ENCODE results near the gene PRKAR2B.

Gene PRKAR2B

DNA sequence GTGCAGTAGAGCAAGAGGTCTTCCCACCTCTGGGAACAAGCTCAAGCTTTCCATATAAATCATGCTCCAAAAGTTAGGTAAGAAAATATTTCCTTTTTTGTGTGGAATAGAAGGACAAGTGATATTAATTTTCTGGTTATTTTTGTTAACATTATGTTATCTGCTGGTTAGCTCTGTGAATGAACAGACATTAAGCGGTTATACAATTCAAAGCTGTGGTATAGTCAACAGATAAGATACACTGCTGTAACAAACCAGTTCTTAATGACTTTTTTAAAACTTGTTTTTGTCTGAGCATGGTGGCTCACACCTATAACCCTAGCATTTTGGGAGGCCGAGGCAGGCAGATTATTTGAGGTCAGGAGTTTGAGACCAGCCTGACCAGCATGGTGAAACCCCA is 43.0 kb upstream of the PRKAR2B start:
- no peak for DNase-seq (ENCODE audit: extremely low spot score)
- ChIA-PET POLR2A (no interaction called here), CTCF (no interaction called here)
- TF ChIP-seq SUZ12 (IDR thresholded peaks at IDR 0.05) (no peak), ZNF384 (IDR thresholded peaks at IDR 0.05) (no peak), TARDBP (IDR thresholded peaks at IDR 0.05) (no peak), CTBP1 (IDR thresholded peaks at IDR 0.05; ENCODE audit: borderline replicate concordance) (no peak), FOXK2 (IDR thresholded peaks at IDR 0.05) (no peak), NFRKB (IDR thresholded peaks at IDR 0.05) (no peak), HDGF (IDR thresholded peaks at IDR 0.05; ENCODE audit: borderline replicate concordance) (no peak), PKNOX1 (IDR thresholded peaks at IDR 0.05) (no peak), ARNT (IDR thresholded peaks at IDR 0.05) (no peak), BHLHE40 (IDR thresholded peaks at IDR 0.05; ENCODE audit: borderline replicate concordance) (no peak), FOXA1 (IDR thresholded peaks at IDR 0.05) (no peak), LEF1 (IDR thresholded peaks at IDR 0.05; ENCODE audit: borderline replicate concordance) (no peak), SP1 (IDR thresholded peaks at IDR 0.05) (no peak)

GRCh38 chr7:107002126-107002525 is 42.4 kb upstream of the PRKAR2B start:
- CTCF ChIA-PET = no interaction called here
- POLR2A ChIA-PET = no interaction called here
- no peak for DNase-seq (ENCODE audit: extremely low spot score)
- TF ChIP-seq FOXM1 (IDR thresholded peaks at IDR 0.05; ENCODE audit: borderline replicate concordance) (no peak), FOXA1 (IDR thresholded peaks at IDR 0.05) (no peak), PKNOX1 (IDR thresholded peaks at IDR 0.05) (no peak), NFRKB (IDR thresholded peaks at IDR 0.05) (no peak), TARDBP (IDR thresholded peaks at IDR 0.05) (no peak), HDGF (IDR thresholded peaks at IDR 0.05; ENCODE audit: borderline replicate concordance) (no peak), FOXK2 (IDR thresholded peaks at IDR 0.05) (no peak), ZNF384 (IDR thresholded peaks at IDR 0.05) (no peak)

GRCh38 chr7:107002529-107002998 is 41.9 kb upstream of the PRKAR2B start:
- CTCF ChIA-PET = no interaction called here
- TF ChIP-seq FOXA1 (IDR thresholded peaks at IDR 0.05) (no peak), SUZ12 (IDR thresholded peaks at IDR 0.05) (no peak), NFRKB (IDR thresholded peaks at IDR 0.05) (no peak), FOXM1 (IDR thresholded peaks at IDR 0.05; ENCODE audit: borderline replicate concordance) (no peak), BHLHE40 (IDR thresholded peaks at IDR 0.05; ENCODE audit: borderline replicate concordance) (no peak), PKNOX1 (IDR thresholded peaks at IDR 0.05) (no peak), ARNT (IDR thresholded peaks at IDR 0.05) (no peak), SP1 (IDR thresholded peaks at IDR 0.05) (no peak), ZNF384 (IDR thresholded peaks at IDR 0.05) (no peak), CTBP1 (IDR thresholded peaks at IDR 0.05; ENCODE audit: borderline replicate concordance) (no peak), FOXK2 (IDR thresholded peaks at IDR 0.05) (no peak), ELF4 (IDR thresholded peaks at IDR 0.05) (no peak), LEF1 (IDR thresholded peaks at IDR 0.05; ENCODE audit: borderline replicate concordance) (no peak), TARDBP (IDR thresholded peaks at IDR 0.05) (no peak), L3MBTL2 (conservative IDR thresholded peaks at IDR 0.05) (no peak), HDGF (IDR thresholded peaks at IDR 0.05; ENCODE audit: borderline replicate concordance) (no peak)
- no peak for DNase-seq (ENCODE audit: extremely low spot score)
- POLR2A ChIA-PET = no interaction called here

GRCh38 chr7:107007007-107007891 is 37.3 kb upstream of the PRKAR2B start:
- TF ChIP-seq ELF4 (IDR thresholded peaks at IDR 0.05) (no peak), BHLHE40 (IDR thresholded peaks at IDR 0.05; ENCODE audit: borderline replicate concordance) (no peak), SP1 (IDR thresholded peaks at IDR 0.05) (no peak), L3MBTL2 (conservative IDR thresholded peaks at IDR 0.05) (no peak), LEF1 (IDR thresholded peaks at IDR 0.05; ENCODE audit: borderline replicate concordance) (no peak), TARDBP (IDR thresholded peaks at IDR 0.05) (no peak), PKNOX1 (IDR thresholded peaks at IDR 0.05) (no peak), HDGF (IDR thresholded peaks at IDR 0.05; ENCODE audit: borderline replicate concordance) (no peak), CTBP1 (IDR thresholded peaks at IDR 0.05; ENCODE audit: borderline replicate concordance) (no peak), FOXK2 (IDR thresholded peaks at IDR 0.05) (no peak), ARNT (IDR thresholded peaks at IDR 0.05) (no peak), FOXM1 (IDR thresholded peaks at IDR 0.05; ENCODE audit: borderline replicate concordance) (no peak), SUZ12 (IDR thresholded peaks at IDR 0.05) (no peak), ZNF384 (IDR thresholded peaks at IDR 0.05) (no peak), NFRKB (IDR thresholded peaks at IDR 0.05) (no peak), FOXA1 (IDR thresholded peaks at IDR 0.05) (no peak)
- DNase-seq (ENCODE audit: extremely low spot score) = no peak
- ChIA-PET POLR2A (no interaction called here), CTCF (no interaction called here)

GRCh38 chr7:107007892-107008287 is 36.6 kb upstream of the PRKAR2B start:
- CTCF ChIA-PET = interaction anchor here (0.5 kb wide), 1 partner anchor 25 kb away, joined by 3 read pairs; no protein-coding TSS in a partner anchor
- TF ChIP-seq ELF4 (IDR thresholded peaks at IDR 0.05) (no peak), BHLHE40 (IDR thresholded peaks at IDR 0.05; ENCODE audit: borderline replicate concordance) (no peak), PKNOX1 (IDR thresholded peaks at IDR 0.05) (no peak), ARNT (IDR thresholded peaks at IDR 0.05) (no peak), SUZ12 (IDR thresholded peaks at IDR 0.05) (no peak), ZNF384 (IDR thresholded peaks at IDR 0.05) (no peak), CTBP1 (IDR thresholded peaks at IDR 0.05; ENCODE audit: borderline replicate concordance) (no peak), FOXA1 (IDR thresholded peaks at IDR 0.05) (no peak), FOXM1 (IDR thresholded peaks at IDR 0.05; ENCODE audit: borderline replicate concordance) (no peak), LEF1 (IDR thresholded peaks at IDR 0.05; ENCODE audit: borderline replicate concordance) (no peak), L3MBTL2 (conservative IDR thresholded peaks at IDR 0.05) (no peak), TARDBP (IDR thresholded peaks at IDR 0.05) (no peak), NFRKB (IDR thresholded peaks at IDR 0.05) (no peak), SP1 (IDR thresholded peaks at IDR 0.05) (no peak), FOXK2 (IDR thresholded peaks at IDR 0.05) (no peak), HDGF (IDR thresholded peaks at IDR 0.05; ENCODE audit: borderline replicate concordance) (no peak)
- POLR2A ChIA-PET = no interaction called here
- DNase-seq (ENCODE audit: extremely low spot score) = no peak

Measured in HEK293T (cell line).